SU-DHL-6 (cell line): ENCODE measurements around the gene GRPEL1.

Experiments used
- CTCF ChIP-seq: fragments of 200-600 bp; sonication (generic); IDR thresholded peaks from one replicate; pipeline ENCODE4 v1.5.1; 2017; ENCODE audit warnings: antibody characterized with exemption, mild to moderate bottlenecking, low read length, moderate library complexity; ENCODE audit not compliant: insufficient read depth, poor library complexity, severe bottlenecking
- EZH2phosphoT487 ChIP-seq: fragments of 200-600 bp; sonication (generic), shearing (Covaris generic); conservative IDR thresholded peaks from 2 replicates; pipeline ENCODE4 v1.6.1; 2018; ENCODE audit warnings: mild to moderate bottlenecking, antibody characterized with exemption, low read length, moderate library complexity, mixed read lengths

- TF ChIP-seq CTCF: no peak
- TF ChIP-seq EZH2phosphoT487: no peak
These were observed 10.2 kb upstream of the GRPEL1 start for GRCh38 chr4:7078025-7078424.
